ENCODE results near the gene TRAPPC10.

The TRAPPC10 gene

GRCh38 chr21:44078411-44078981 lies 66.4 kb downstream of the TRAPPC10 start:
- no peak for DNase-seq
- no peak overlapping the region for H3K4me3 ChIP-seq (ENCODE audit: low read depth, low read length)
- no peak overlapping the region for H2AFZ ChIP-seq (ENCODE audit: insufficient read depth, low read length, poor library complexity)
- H3K18ac ChIP-seq (ENCODE audit: low read length): no peak overlapping the region
- H3K14ac ChIP-seq (ENCODE audit: low read length): no peak overlapping the region
- H4K91ac ChIP-seq (ENCODE audit: low read depth, low read length): no peak overlapping the region
- peaks cover 3% of the 10 kb centered on the region for H3K79me1 ChIP-seq (ENCODE audit: low read length)
- H3K36me3 ChIP-seq (ENCODE audit: control insufficient read depth in 1 of 2, insufficient read depth in 2 of 2, low read length in 2 of 2): peaks cover 33 to 42% of the 10 kb centered on the region in 2 experiments
- H3K4ac ChIP-seq (ENCODE audit: low read depth, low read length): no peak overlapping the region
- H3K4me1 ChIP-seq (ENCODE audit: control insufficient read depth in 1 of 2, insufficient read depth in 2 of 2, low read length in 2 of 2): peaks cover 7 to 8% of the 10 kb centered on the region in 2 experiments
- H3K9me3 ChIP-seq (ENCODE audit: insufficient read depth, low read depth, low read length): no peaks in the 10 kb centered on the region
- H3K27me3 ChIP-seq (ENCODE audit: insufficient read depth, low read length): no peaks in the 10 kb centered on the region
- H2BK12ac ChIP-seq (ENCODE audit: low read length): no peak overlapping the region
- H3K27ac ChIP-seq (ENCODE audit: low read depth, low read length): no peak overlapping the region
- H2BK120ac ChIP-seq (ENCODE audit: insufficient read depth, low read length, poor library complexity): no peak overlapping the region
- no peak overlapping the region for H4K8ac ChIP-seq (ENCODE audit: low read depth, low read length)
- H3K79me2 ChIP-seq (ENCODE audit: control insufficient read depth, insufficient read depth, low read length, poor library complexity): no peaks in the 10 kb centered on the region
- H2BK5ac ChIP-seq (ENCODE audit: low read depth, low read length, poor library complexity): no peak overlapping the region
- H2AK5ac ChIP-seq (ENCODE audit: low read length): no peak overlapping the region
- no peak overlapping the region for H3K23ac ChIP-seq (ENCODE audit: low read length)
- no peak overlapping the region for H3K4me2 ChIP-seq (ENCODE audit: low read length)
- no peak overlapping the region for H3K9ac ChIP-seq (ENCODE audit: low read length)
- no peak overlapping the region for H4K12ac ChIP-seq (ENCODE audit: low read depth, low read length)
- WGBS (ENCODE audit: extremely low coverage, insufficient coverage, insufficient read length): no CpG with 5 or more reads among the region's 5 CpGs

GRCh38 chr21:44079446-44079845 lies 67.3 kb downstream of the TRAPPC10 start:
- no peak overlapping the region for H2BK12ac ChIP-seq (ENCODE audit: low read length)
- H3K4ac ChIP-seq (ENCODE audit: low read depth, low read length): no peak overlapping the region
- no CpG with 5 or more reads among the region's 3 CpGs for whole genome bisulfite sequencing (ENCODE audit: extremely low coverage, insufficient coverage, insufficient read length)
- H3K4me2 ChIP-seq (ENCODE audit: low read length): no peak overlapping the region
- no peaks in the 10 kb centered on the region for H3K27me3 ChIP-seq (ENCODE audit: insufficient read depth, low read length)
- no peak overlapping the region for H3K14ac ChIP-seq (ENCODE audit: low read length)
- H3K18ac ChIP-seq (ENCODE audit: low read length): no peak overlapping the region
- H3K4me1 ChIP-seq (ENCODE audit: control insufficient read depth in 1 of 2, insufficient read depth in 2 of 2, low read length in 2 of 2): peaks cover 12% of the 10 kb centered on the region in 2 experiments
- no peak overlapping the region for H2BK120ac ChIP-seq (ENCODE audit: insufficient read depth, low read length, poor library complexity)
- H3K4me3 ChIP-seq (ENCODE audit: low read depth, low read length): no peak overlapping the region
- no peak overlapping the region for H2AFZ ChIP-seq (ENCODE audit: insufficient read depth, low read length, poor library complexity)
- H4K91ac ChIP-seq (ENCODE audit: low read depth, low read length): no peak overlapping the region
- H2BK5ac ChIP-seq (ENCODE audit: low read depth, low read length, poor library complexity): no peak overlapping the region
- H4K12ac ChIP-seq (ENCODE audit: low read depth, low read length): no peak overlapping the region
- H3K9ac ChIP-seq (ENCODE audit: low read length): no peak overlapping the region
- no peak overlapping the region for H2AK5ac ChIP-seq (ENCODE audit: low read length)
- no peak overlapping the region for H3K27ac ChIP-seq (ENCODE audit: low read depth, low read length)
- H4K8ac ChIP-seq (ENCODE audit: low read depth, low read length): no peak overlapping the region
- H3K9me3 ChIP-seq (ENCODE audit: insufficient read depth, low read depth, low read length): no peaks in the 10 kb centered on the region
- H3K79me2 ChIP-seq (ENCODE audit: control insufficient read depth, insufficient read depth, low read length, poor library complexity): peaks cover 2% of the 10 kb centered on the region
- no peak for DNase-seq
- peaks cover 6% of the 10 kb centered on the region for H3K79me1 ChIP-seq (ENCODE audit: low read length)
- peaks cover 33 to 41% of the 10 kb centered on the region in 2 experiments for H3K36me3 ChIP-seq (ENCODE audit: control insufficient read depth in 1 of 2, insufficient read depth in 2 of 2, low read length in 2 of 2)
- no peak overlapping the region for H3K23ac ChIP-seq (ENCODE audit: low read length)

GRCh38 chr21:44079846-44080245 lies 67.7 kb downstream of the TRAPPC10 start:
- H3K4me3 ChIP-seq (ENCODE audit: low read depth, low read length): no peak overlapping the region
- no peak overlapping the region for H3K4ac ChIP-seq (ENCODE audit: low read depth, low read length)
- no peak overlapping the region for H4K8ac ChIP-seq (ENCODE audit: low read depth, low read length)
- H2BK120ac ChIP-seq (ENCODE audit: insufficient read depth, low read length, poor library complexity): no peak overlapping the region
- no peak for DNase-seq
- no peak overlapping the region for H3K18ac ChIP-seq (ENCODE audit: low read length)
- H3K4me2 ChIP-seq (ENCODE audit: low read length): no peak overlapping the region
- H3K27me3 ChIP-seq (ENCODE audit: insufficient read depth, low read length): no peaks in the 10 kb centered on the region
- no peak overlapping the region for H3K14ac ChIP-seq (ENCODE audit: low read length)
- H3K79me2 ChIP-seq (ENCODE audit: control insufficient read depth, insufficient read depth, low read length, poor library complexity): peaks cover 2% of the 10 kb centered on the region
- no peak overlapping the region for H4K91ac ChIP-seq (ENCODE audit: low read depth, low read length)
- peaks cover 35 to 42% of the 10 kb centered on the region in 2 experiments for H3K36me3 ChIP-seq (ENCODE audit: control insufficient read depth in 1 of 2, insufficient read depth in 2 of 2, low read length in 2 of 2)
- H3K27ac ChIP-seq (ENCODE audit: low read depth, low read length): no peak overlapping the region
- H3K9ac ChIP-seq (ENCODE audit: low read length): no peak overlapping the region
- no peaks in the 10 kb centered on the region for H3K9me3 ChIP-seq (ENCODE audit: insufficient read depth, low read depth, low read length)
- H2BK12ac ChIP-seq (ENCODE audit: low read length): no peak overlapping the region
- no peak overlapping the region for H2AFZ ChIP-seq (ENCODE audit: insufficient read depth, low read length, poor library complexity)
- peaks cover 6% of the 10 kb centered on the region for H3K79me1 ChIP-seq (ENCODE audit: low read length)
- no peak overlapping the region for H2BK5ac ChIP-seq (ENCODE audit: low read depth, low read length, poor library complexity)
- no CpG with 5 or more reads among the region's 7 CpGs for WGBS (ENCODE audit: extremely low coverage, insufficient coverage, insufficient read length)
- H3K23ac ChIP-seq (ENCODE audit: low read length): no peak overlapping the region
- peaks cover 12 to 13% of the 10 kb centered on the region in 2 experiments for H3K4me1 ChIP-seq (ENCODE audit: control insufficient read depth in 1 of 2, insufficient read depth in 2 of 2, low read length in 2 of 2)
- no peak overlapping the region for H2AK5ac ChIP-seq (ENCODE audit: low read length)
- H4K12ac ChIP-seq (ENCODE audit: low read depth, low read length): no peak overlapping the region

- H4K12ac ChIP-seq (ENCODE audit: low read depth, low read length): no peak overlapping the region
- H2AFZ ChIP-seq (ENCODE audit: insufficient read depth, low read length, poor library complexity): no peak overlapping the region
- H2BK5ac ChIP-seq (ENCODE audit: low read depth, low read length, poor library complexity): peak overlapping the region; percentile 61
- peak overlapping the region; percentile 19 for H2BK120ac ChIP-seq (ENCODE audit: insufficient read depth, low read length, poor library complexity)
- DNase-seq: peak; percentile 91 to 98
- peak overlapping the region; percentile 33 for H3K4me2 ChIP-seq (ENCODE audit: low read length)
- peak overlapping the region; percentile 35 for H3K27ac ChIP-seq (ENCODE audit: low read depth, low read length)
- no peak overlapping the region for H3K14ac ChIP-seq (ENCODE audit: low read length)
- no peaks in the 10 kb centered on the region for H3K27me3 ChIP-seq (ENCODE audit: insufficient read depth, low read length)
- WGBS (ENCODE audit: extremely low coverage, insufficient coverage, insufficient read length): no CpG with 5 or more reads among the region's 24 CpGs
- peak overlapping the region; percentile 34 for H2BK12ac ChIP-seq (ENCODE audit: low read length)
- no peak overlapping the region for H3K4me3 ChIP-seq (ENCODE audit: low read depth, low read length)
- no peak overlapping the region for H3K23ac ChIP-seq (ENCODE audit: low read length)
- peaks cover 6% of the 10 kb centered on the region for H3K79me1 ChIP-seq (ENCODE audit: low read length)
- peaks cover 50 to 61% of the 10 kb centered on the region in 2 experiments for H3K36me3 ChIP-seq (ENCODE audit: control insufficient read depth in 1 of 2, insufficient read depth in 2 of 2, low read length in 2 of 2)
- no peak overlapping the region for H3K9ac ChIP-seq (ENCODE audit: low read length)
- peaks cover 12 to 15% of the 10 kb centered on the region in 2 experiments for H3K4me1 ChIP-seq (ENCODE audit: control insufficient read depth in 1 of 2, insufficient read depth in 2 of 2, low read length in 2 of 2)
- no peak overlapping the region for H4K8ac ChIP-seq (ENCODE audit: low read depth, low read length)
- H3K9me3 ChIP-seq (ENCODE audit: insufficient read depth, low read depth, low read length): no peaks in the 10 kb centered on the region
- no peak overlapping the region for H4K91ac ChIP-seq (ENCODE audit: low read depth, low read length)
- H3K79me2 ChIP-seq (ENCODE audit: control insufficient read depth, insufficient read depth, low read length, poor library complexity): peaks cover 2% of the 10 kb centered on the region
- H2AK5ac ChIP-seq (ENCODE audit: low read length): peak overlapping the region; percentile 39
- no peak overlapping the region for H3K4ac ChIP-seq (ENCODE audit: low read depth, low read length)
- H3K18ac ChIP-seq (ENCODE audit: low read length): peak overlapping the region; percentile 71
Observed at GRCh38 chr21:44082648-44083440, 70.7 kb downstream of the TRAPPC10 start.

Measured in trophoblast cell (in vitro differentiated cells and primary cell).